M059J (cell line): ENCODE data around the gene MALT1. TPM values are rescaled to one million over a fixed set of nuclear protein-coding genes. Genes with fewer than 3 reads are reported as not detected.

ENCODE experiments used
- DNase-seq: peaks from one replicate; pipeline ENCODE4 v3.0.0-alpha.2; 2012; ENCODE audit warnings: low read depth
- total RNA-seq: library from RNA; depleted of rRNA; stranded (reverse); fragments of >200 nt; shearing (Covaris generic); gene quantifications from 2 replicates; pipeline ENCODE4 v1.2.3, GENCODE V29; 2014

MALT1 gene
- total RNA-seq, 1 experiment from 2014 or later: 116 TPM

DNA sequence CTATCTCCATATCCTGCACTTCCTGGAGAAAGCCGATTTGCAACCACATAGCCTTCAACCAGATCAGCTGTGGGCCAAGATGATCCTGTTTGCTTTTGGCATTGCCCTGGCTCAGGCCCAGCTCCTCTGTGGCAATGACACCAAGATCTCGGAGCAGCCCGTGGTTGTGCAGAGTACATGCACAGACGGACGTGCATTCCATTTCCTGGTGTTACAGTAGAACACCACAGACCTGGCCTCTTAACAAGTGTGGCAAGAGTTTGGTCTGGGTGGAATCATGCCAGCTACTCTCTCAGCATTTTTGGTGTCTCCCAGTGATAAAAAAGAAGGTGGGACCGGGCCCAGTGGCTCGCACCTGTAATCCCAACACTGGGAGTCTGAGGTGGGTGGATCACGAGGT is 20.0 kb downstream of the MALT1 start:
- peak; percentile 36 for DNase-seq

DNA sequence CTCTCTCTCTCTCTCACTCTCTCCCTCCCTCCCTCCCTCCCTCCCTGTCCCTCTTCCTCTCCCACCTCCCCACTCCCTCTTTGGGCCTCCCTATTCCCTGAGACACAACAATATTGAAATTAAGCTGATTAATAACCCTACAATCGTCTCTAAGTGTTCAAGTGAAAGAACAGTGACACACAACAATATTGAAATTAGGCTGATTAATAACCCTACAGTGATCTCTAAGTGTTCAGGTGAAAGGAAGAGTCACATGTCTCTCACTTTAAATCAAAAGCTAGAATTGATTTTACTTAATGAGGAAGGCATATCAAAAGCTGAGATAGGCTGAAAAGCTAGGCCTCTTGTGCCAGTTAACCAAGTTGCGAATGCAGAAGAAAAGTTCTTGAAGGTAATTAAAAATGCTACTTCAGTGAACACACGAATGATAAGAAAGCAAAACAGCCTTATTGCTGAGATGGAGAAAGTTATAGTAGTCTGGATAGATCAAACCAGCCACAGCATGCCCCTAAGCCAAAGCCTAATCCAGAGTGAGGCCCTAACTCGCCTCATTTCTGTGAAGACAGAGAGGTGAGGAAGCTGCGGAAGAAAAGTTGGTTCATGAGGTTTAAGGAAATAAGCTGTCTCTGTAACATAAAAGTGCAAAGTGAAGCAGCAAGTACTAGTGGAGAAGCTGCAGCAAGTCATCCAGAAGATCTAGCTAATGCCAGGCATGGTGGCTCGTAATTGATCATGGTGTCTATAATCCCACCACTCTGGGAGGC is 21.3 kb downstream of the MALT1 start:
- DNase-seq: no peak

DNA sequence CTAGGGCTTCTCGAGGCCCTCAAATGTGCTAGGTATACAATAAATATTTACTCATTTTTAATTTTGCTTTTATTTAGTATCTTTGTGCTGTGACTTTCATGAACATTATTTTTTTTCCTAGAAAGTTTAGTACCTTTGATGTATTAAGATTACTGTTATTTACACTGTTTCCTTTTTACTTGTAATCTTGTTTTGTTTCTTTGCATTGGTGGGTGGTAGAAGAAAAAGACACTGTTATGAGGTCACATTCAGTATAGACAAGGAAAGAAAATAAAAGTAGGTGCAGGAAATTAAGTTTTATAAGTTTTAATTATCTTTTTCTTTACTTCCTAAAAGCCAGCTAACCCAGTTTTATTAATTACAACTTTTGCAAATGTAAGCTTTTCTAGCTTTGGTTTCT is 23.0 kb downstream of the MALT1 start:
- DNase-seq: no peak

- no peak for DNase-seq
Observed at GRCh38 chr18:58694720-58695468, 23.6 kb downstream of the MALT1 start.

- DNase-seq: no peak
Observed at GRCh38 chr18:58695772-58696171, 24.5 kb downstream of the MALT1 start.

DNA sequence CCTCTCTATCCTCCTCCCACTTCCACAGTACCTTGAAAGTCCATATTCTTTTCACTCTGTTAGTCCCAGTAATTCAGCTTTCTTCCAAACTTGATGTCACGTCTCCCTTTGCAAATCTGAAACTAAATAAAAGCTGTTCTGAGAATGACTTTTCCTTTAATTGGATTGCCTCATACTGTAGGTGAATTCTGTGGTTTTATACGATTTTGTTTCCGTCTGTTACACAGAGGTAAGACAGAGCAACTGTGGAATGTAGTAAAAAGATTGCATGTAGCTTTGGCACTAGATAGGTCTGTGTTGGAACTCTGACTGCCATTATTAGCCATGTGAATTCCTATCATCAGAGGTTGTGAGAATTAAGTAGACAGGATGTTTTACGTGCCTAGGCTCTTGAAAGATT is 25.9 kb downstream of the MALT1 start:
- peak; percentile 27 for DNase-seq

DNA sequence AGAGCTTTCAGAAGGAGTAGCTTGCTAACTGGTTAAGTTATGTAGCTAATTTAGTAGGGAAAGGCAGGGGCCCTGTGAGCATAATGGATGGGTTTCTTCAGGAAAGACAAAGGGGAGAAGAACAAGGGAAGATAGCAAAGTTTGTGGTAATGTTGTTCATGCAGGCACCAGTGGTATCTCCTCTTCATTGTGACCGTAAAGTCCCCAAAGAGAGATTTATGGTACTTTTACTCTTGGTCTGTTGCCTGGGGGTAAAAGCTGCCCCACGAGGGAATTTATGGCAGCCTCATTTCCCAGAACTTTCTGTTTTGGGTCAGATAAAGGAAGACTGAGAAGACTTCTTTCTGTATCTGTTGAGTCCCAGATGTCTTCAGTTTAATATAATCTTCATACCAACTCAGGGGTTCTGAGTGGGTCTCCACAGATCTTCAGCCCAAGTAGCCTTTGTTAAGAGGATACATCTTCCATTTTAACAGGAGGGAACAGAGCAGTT is 27.5 kb downstream of the MALT1 start:
- DNase-seq: peak; percentile 24

DNA sequence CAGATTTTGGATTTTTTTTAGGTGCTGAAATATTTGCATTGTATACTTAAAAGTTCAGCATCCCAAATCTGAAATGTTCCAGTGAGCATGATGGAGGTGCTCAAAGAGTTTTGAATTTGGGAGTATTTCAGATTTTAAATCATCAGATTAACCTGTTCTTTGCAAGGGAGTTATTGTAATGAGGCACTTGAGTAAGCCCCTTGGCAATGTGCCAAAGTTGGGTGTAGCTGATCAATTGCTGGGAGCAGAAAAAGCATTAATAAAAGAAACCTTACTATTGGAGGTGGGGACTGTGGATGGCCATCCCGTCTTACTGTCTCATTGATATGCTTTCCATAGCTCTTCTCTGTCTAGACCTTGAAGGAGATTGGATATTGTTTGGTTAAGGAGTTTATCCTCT is 28.3 kb downstream of the MALT1 start:
- no peak for DNase-seq

- DNase-seq: no peak
Observed at GRCh38 chr18:58700209-58700608, 28.9 kb downstream of the MALT1 start.

DNA sequence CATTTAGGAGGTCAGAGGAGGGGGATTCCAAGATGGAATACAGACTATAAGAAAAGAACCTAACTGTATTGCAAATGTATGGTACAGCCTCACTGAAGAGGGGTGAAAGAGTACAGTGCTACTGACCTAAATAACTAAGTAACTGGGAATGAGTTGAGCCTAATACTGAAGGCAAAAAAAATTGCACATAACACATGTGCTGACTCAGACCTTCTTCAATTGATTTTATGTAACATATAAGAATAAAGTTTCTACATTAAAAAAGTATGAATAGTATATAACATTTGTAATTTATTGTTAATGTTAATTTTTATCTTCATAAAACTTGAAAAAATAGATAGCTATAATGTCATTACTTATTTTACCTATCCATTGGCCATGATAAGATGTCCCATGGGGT is 41.7 kb downstream of the MALT1 start:
- no peak for DNase-seq

- DNase-seq: no peak
Observed at GRCh38 chr18:58714259-58714658, 43.0 kb downstream of the MALT1 start.

DNA sequence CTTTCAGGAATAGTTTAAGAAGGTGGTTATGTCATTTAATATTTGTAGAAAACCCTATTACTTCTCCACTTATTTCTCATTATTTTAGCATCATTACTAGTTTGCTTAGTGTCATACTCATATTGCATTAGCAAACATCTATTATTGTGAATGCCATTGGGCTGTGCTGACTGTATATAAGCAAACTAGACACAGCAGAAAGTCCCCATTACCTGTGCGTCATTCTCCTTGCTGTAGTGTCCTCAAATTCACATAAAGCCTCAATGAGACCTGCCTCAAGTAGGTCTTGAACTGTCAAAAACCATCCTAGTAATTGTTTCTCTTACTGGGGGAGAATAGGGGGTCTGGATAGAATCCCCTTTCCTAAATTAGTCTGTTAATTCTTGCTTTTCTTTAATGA is 43.6 kb downstream of the MALT1 start:
- no peak for DNase-seq

GRCh38 chr18:58715540-58715939 is 44.3 kb downstream of the MALT1 start:
- no peak for DNase-seq

DNA sequence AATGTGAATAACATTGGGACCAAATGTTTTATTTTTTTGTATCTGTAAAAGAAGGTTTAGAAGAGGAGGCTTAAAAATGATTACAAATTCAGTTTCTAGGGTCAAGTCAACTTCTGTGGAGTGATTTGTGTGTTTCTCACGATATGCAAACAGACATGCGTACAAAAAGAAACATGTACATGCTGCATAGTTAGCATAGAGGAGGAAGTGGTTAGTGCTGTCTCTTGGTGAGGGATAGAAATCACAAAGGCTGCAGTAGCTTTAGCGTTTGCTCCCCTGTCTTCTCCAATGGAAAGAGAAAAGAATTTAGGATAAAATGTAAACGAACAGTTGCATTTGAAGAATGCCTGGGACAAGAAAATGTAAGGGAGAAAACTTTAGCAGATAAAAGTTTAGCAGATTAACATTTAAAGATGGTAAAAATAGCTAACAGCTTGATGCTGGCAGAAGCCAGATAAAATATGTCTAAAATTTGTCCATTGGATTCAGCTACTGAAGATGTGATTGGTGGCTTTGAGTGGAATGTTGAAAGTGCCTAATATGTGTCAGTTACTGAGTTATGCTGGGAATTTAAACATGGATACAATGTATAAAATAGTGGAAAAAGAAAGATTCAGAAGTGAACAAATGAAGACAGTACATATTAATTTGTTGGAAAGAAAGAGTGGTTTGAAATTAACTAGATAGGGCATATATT is 44.9 kb downstream of the MALT1 start:
- no peak for DNase-seq

- DNase-seq: no peak
Observed at GRCh38 chr18:58721566-58722239, 50.4 kb downstream of the MALT1 start.

DNA sequence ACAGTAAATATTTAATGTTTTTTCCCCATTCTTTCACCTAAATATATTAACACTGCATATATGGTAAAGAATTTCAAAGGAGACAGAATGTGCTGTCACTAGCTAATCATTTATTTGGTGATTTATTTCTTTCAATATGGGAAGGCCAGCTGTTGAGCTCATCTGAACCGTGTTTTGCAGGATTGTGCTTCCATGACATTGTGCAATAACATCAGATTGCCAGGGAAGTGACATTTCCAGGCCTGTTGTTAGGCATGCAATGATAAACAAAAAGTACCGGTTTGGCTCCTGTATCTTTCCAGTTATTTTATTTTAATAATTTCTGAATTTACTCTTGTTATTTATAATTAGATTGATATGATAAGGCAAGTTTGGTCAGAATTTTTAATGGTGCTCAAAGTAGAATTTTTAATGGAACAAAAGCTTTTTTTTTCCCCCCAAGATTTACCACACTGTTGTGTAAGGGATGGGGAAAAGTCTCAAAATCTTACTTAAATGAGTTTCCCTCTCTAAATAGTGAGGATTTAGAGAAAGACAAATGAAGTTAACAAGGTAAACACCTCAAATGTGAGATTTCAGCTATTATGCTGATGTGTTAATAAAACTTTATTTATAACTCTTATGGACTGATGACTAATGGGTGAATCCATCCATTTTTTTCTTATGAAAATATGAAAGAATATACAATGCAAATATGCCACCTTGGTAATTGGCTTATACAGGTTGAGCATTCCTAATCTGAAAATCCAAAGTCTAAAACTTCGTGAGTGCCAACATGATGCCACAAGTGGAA is 52.7 kb downstream of the MALT1 start:
- no peak for DNase-seq

GRCh38 chr18:58726671-58727070 is 55.4 kb downstream of the MALT1 start:
- no peak for DNase-seq

- DNase-seq: peak; percentile 45
Observed at GRCh38 chr18:58727776-58728500, 56.7 kb downstream of the MALT1 start.

GRCh38 chr18:58728719-58729118 is 57.5 kb downstream of the MALT1 start:
- no peak for DNase-seq

- no peak for DNase-seq
Observed at GRCh38 chr18:58730618-58731017, 59.4 kb downstream of the MALT1 start.
